B cell (primary cell): ENCODE results near the gene CCDC88C. TPM values are rescaled to one million over a fixed set of nuclear protein-coding genes. Genes with fewer than 3 reads are reported as not detected.
A peak's percentile ranks its signal among the peaks of the same experiment; 100 is the strongest.

Experiments used
- ATAC-seq: fragments of 200-7000 bp; cut with Tn5 transposase; one replicate; pipeline ENCODE4 v1.10.0; 2021; ENCODE audit warnings: low read depth, mild to moderate bottlenecking, moderate number of reproducible peaks, moderate library complexity
- CTCF ChIA-PET: fragments of 350-600 bp; sonication (Branson Sonifier 250); formaldehyde crosslinking; loops from one replicate; lab custom pipeline; 2021; ENCODE audit warnings: antibody characterized with exemption, inconsistent platforms; lab: Charles Lee
- POLR2A ChIA-PET: fragments of 350-600 bp; sonication (Branson Sonifier 250); formaldehyde crosslinking; loops from one replicate; lab custom pipeline; 2021; ENCODE audit warnings: antibody characterized with exemption; lab: Charles Lee
- DNase-seq: peaks from one replicate; pipeline ENCODE4 v3.0.0; 2013
- H2AFZ ChIP-seq: 2 replicates; pipeline ENCODE4 v1.6.1; 2012; ENCODE audit warnings: mild to moderate bottlenecking, low read depth, low read length; ENCODE audit not compliant: insufficient read depth, poor library complexity, severe bottlenecking
- H3K27ac ChIP-seq, 2 donors: 1 replicate in 1 of 2; 2 replicates in 1 of 2; pipeline ENCODE4 v1.5.1; 2012 to 2013; ENCODE audit warnings: low read length in 2 of 2, mild to moderate bottlenecking in 2 of 2, moderate library complexity in 1 of 2
- H3K27me3 ChIP-seq, 4 experiments: fragments of 200-600 bp in 1 of 4; sonication (generic) in 1 of 4; replicated peaks in 1 of 4; 1 replicate in 2 of 4; 2 replicates in 2 of 4; pipeline versions ENCODE4 v1.6.1 to v1.7.0; 2013 to 2016; ENCODE audit warnings: low read length in 3 of 4, mild to moderate bottlenecking in 2 of 4, mixed read lengths in 1 of 4, moderate library complexity in 1 of 4; ENCODE audit not compliant: insufficient read depth in 4 of 4, control insufficient read depth in 3 of 4; ENCODE audit errors: control extremely low read depth in 1 of 4
- H3K36me3 ChIP-seq, 2 experiments: replicated peaks in 1 of 2; 1 replicate in 1 of 2; 2 replicates in 1 of 2; pipeline versions ENCODE4 v1.6.1 to v1.7.1; 2013; ENCODE audit warnings: low read length in 1 of 2; ENCODE audit not compliant: insufficient read depth in 2 of 2, control insufficient read depth in 1 of 2; ENCODE audit errors: control extremely low read depth in 1 of 2, extremely low read depth in 1 of 2
- H3K4me1 ChIP-seq, 2 donors: fragments of 200-600 bp in 1 of 2; sonication (generic) in 1 of 2; 1 replicate in 1 of 2; 2 replicates in 1 of 2; pipeline versions ENCODE4 v1.5.1 to v1.6.1; 2013 to 2017; ENCODE audit warnings: low read length in 2 of 2; ENCODE audit not compliant: control insufficient read depth in 2 of 2, insufficient read depth in 2 of 2
- H3K4me2 ChIP-seq: replicated peaks from 2 replicates; pipeline ENCODE3; 2012; ENCODE audit warnings: mild to moderate bottlenecking, low read depth, low read length; ENCODE audit not compliant: poor library complexity, severe bottlenecking
- H3K4me3 ChIP-seq, 5 experiments: fragments of 200-600 bp in 1 of 5; sonication (generic) in 1 of 5; 1 replicate in 3 of 5; 2 replicates in 2 of 5; pipeline versions ENCODE4 v1.5.1 to v1.7.0; 2011 to 2016; ENCODE audit warnings: low read length in 4 of 5, mild to moderate bottlenecking in 4 of 5, low read depth in 2 of 5, control low read depth in 1 of 5, moderate library complexity in 1 of 5; ENCODE audit not compliant: insufficient read depth in 1 of 5; ENCODE audit errors: control extremely low read depth in 1 of 5, extremely low read depth in 1 of 5
- H3K79me2 ChIP-seq: fragments of 200-600 bp; sonication (generic); one replicate; pipeline ENCODE4 v1.6.0; 2016; ENCODE audit warnings: low read length; ENCODE audit not compliant: control insufficient read depth, insufficient read depth
- H3K9ac ChIP-seq: fragments of 200-600 bp; sonication (generic); 2 replicates; pipeline ENCODE4 v1.6.1; 2017; ENCODE audit warnings: mild to moderate bottlenecking, low read length, moderate library complexity
- H3K9me3 ChIP-seq, 3 donors: one replicate each; pipeline versions ENCODE4 v1.6.1 to v1.7.1; 2013; ENCODE audit warnings: low read length in 2 of 3; ENCODE audit not compliant: control insufficient read depth in 2 of 3, insufficient read depth in 1 of 3; ENCODE audit errors: control extremely low read depth in 1 of 3
- H4K20me1 ChIP-seq: 2 replicates; pipeline ENCODE4 v1.6.0; 2012; ENCODE audit warnings: mild to moderate bottlenecking, low read length; ENCODE audit not compliant: insufficient read depth, control insufficient read depth, poor library complexity, severe bottlenecking
- H3K27ac Mint-ChIP-seq: one replicate; pipeline ENCODE4 v1.8.0; 2021; ENCODE audit warnings: mixed read lengths
- H3K27me3 Mint-ChIP-seq: one replicate; pipeline ENCODE4 v1.8.0; 2021; ENCODE audit warnings: mixed read lengths
- H3K4me1 Mint-ChIP-seq: one replicate; pipeline ENCODE4 v1.8.0; 2021; ENCODE audit warnings: mixed read lengths
- H3K4me3 Mint-ChIP-seq: one replicate; pipeline ENCODE4 v1.8.0; 2021; ENCODE audit warnings: mixed read lengths
- H3K9me3 Mint-ChIP-seq: one replicate; pipeline ENCODE4 v1.8.0; 2022; ENCODE audit warnings: mixed read lengths; ENCODE audit not compliant: insufficient read depth
- CTCF ChIP-seq: fragments of 200-600 bp; IDR thresholded peaks from one replicate; pipeline ENCODE4 v1.8.0; 2022; ENCODE audit warnings: antibody characterized with exemption, mild to moderate bottlenecking
- EZH2 ChIP-seq: IDR thresholded peaks from 2 replicates; pipeline ENCODE4 v1.6.1; 2012; ENCODE audit warnings: borderline replicate concordance, low read depth, mild to moderate bottlenecking, moderate library complexity, low read length; ENCODE audit not compliant: insufficient read depth, poor library complexity, severe bottlenecking
- WGBS: methylation state at CpG from one replicate; pipeline ENCODE4 v1.1.5; 2013; ENCODE audit warnings: missing lambda C conversion rate; ENCODE audit not compliant: insufficient coverage; 5-methylcytosine and 5-hydroxymethylcytosine counted together
- intact Hi-C: fragments of 100-400 bp; cut with micrococcal nuclease; formaldehyde crosslinking; loops from one replicate; pipeline ENCODE4 v1.10.0; 2022
- polyA plus RNA-seq: library from polyadenylated mRNA; depleted of rRNA; stranded (reverse); fragments of >200 nt; gene quantifications from 2 replicates; pipeline ENCODE4 v1.2.3, GENCODE V29; 2012
- total RNA-seq, 2 donors: library from RNA; stranded (reverse); fragments of 120-200 nt in 1 of 2; gene quantifications; 1 replicate in 1 of 2; 2 replicates in 1 of 2; pipeline versions ENCODE4 v1.2.3 to v1.2.4, GENCODE V29; 2013 to 2022

The CCDC88C gene
- total and polyA plus RNA-seq, 2 donors (not counting 1 experiment from before 2014, with no cell fraction given): 98.7 to 181 TPM

- Histone ChIP-seq H3K4me2 (peak overlapping the region; percentile 79), H3K4me3 (peak overlapping the region in 2 of 5 experiments; percentile 25 to 37), H2AFZ (peak overlapping the region; percentile 36)
Measured at GRCh38 chr14:91317381-91318308, 100.0 kb downstream of the CCDC88C start.

More at GRCh38 chr14:91317381-91318308, 100.0 kb downstream of the CCDC88C start:
- POLR2A ChIA-PET: interaction anchor here (0.5 to 1.9 kb wide), 5 partner anchors 8 to 103 kb away, joined by 3 to 7 read pairs (median 4); partner anchors contain the start of gene CCDC88C
- Histone ChIP-seq H3K27me3 (no peaks in the 10 kb centered on the region), H4K20me1 (peaks cover 6% of the 10 kb centered on the region), H3K9me3 (no peaks in the 10 kb centered on the region), H3K9ac (peak overlapping the region; percentile 47), H3K4me1 (peaks cover 64 to 79% of the 10 kb centered on the region in 2 donors), H3K27ac (peak overlapping the region; percentile 87 to 92), H3K79me2 (peaks cover 81% of the 10 kb centered on the region), H3K36me3 (peaks cover 3 to 77% of the 10 kb centered on the region in 2 experiments)
- no peaks in the 10 kb centered on the region for H3K9me3 Mint-ChIP-seq
- peak overlapping the region; percentile 87 for H3K4me3 Mint-ChIP-seq
- DNase-seq (peak; percentile 68), ATAC-seq (peak; percentile 41)
- CTCF ChIA-PET: interaction anchor here (1.1 to 5.5 kb wide), 7 partner anchors 8 to 110 kb away, joined by 3 to 45 read pairs (median 7); partner anchors contain the start of gene CCDC88C
- no peak for TF ChIP-seq CTCF
- no peak for TF ChIP-seq EZH2
- peak overlapping the region; percentile 95 for H3K27ac Mint-ChIP-seq
- 14% methylated on average over 17 of the region's 21 CpGs for WGBS
- H3K4me1 Mint-ChIP-seq: peaks cover 69% of the 10 kb centered on the region
- H3K27me3 Mint-ChIP-seq: no peaks in the 10 kb centered on the region
- intact Hi-C loops: loop anchor here (2.0 to 10.0 kb wide), 2 partner anchors 193 to 313 kb away; partner anchors contain the start of gene PPP4R3A
